GM18505 (cell line): ENCODE measurements around the gene CADM1.

Experiments used
- ATAC-seq: cut with Tn5 transposase; IDR thresholded peaks from one replicate; pipeline ENCODE4 v1.9.1; 2021; ENCODE audit not compliant: unreplicated experiment
- POLR2A ChIP-seq: IDR thresholded peaks from 4 replicates; pipeline ENCODE4 v1.6.1; 2011; ENCODE audit warnings: borderline replicate concordance; ENCODE audit not compliant: insufficient read depth, insufficient read length; ENCODE audit errors: extremely low read depth

CADM1 gene

GRCh38 chr11:115324581-115325432, 179.4 kb downstream of the CADM1 start:
- no peak for TF ChIP-seq POLR2A
- no peak for ATAC-seq

GRCh38 chr11:115322553-115323203, 181.5 kb downstream of the CADM1 start:
- TF ChIP-seq POLR2A = no peak
- ATAC-seq = no peak

- ATAC-seq = no peak
- TF ChIP-seq POLR2A = no peak
Observed at GRCh38 chr11:115321605-115322289, 182.5 kb downstream of the CADM1 start.

GRCh38 chr11:115317277-115318185, 186.7 kb downstream of the CADM1 start:
- no peak for ATAC-seq
- TF ChIP-seq POLR2A = no peak

- no peak for TF ChIP-seq POLR2A
- ATAC-seq = no peak
Observed at GRCh38 chr11:115316696-115317095, 187.5 kb downstream of the CADM1 start.

GRCh38 chr11:115314330-115314920, 189.8 kb downstream of the CADM1 start:
- ATAC-seq = no peak
- TF ChIP-seq POLR2A = no peak

GRCh38 chr11:115313224-115313838, 190.9 kb downstream of the CADM1 start:
- TF ChIP-seq POLR2A = no peak

GRCh38 chr11:115311949-115312348, 192.3 kb downstream of the CADM1 start:
- no peak for TF ChIP-seq POLR2A
- no peak for ATAC-seq

More at GRCh38 chr11:115313224-115313838, 190.9 kb downstream of the CADM1 start:
- no peak for ATAC-seq

GRCh38 chr11:115306689-115307088, 197.5 kb downstream of the CADM1 start:
- ATAC-seq = no peak
- TF ChIP-seq POLR2A = no peak

- TF ChIP-seq POLR2A = no peak
- no peak for ATAC-seq
Observed at GRCh38 chr11:115304774-115305472, 199.3 kb downstream of the CADM1 start.

- TF ChIP-seq POLR2A = no peak
- ATAC-seq = no peak
Observed at GRCh38 chr11:115303929-115304531, 200.2 kb downstream of the CADM1 start.

GRCh38 chr11:115302946-115303703, 201.1 kb downstream of the CADM1 start:
- ATAC-seq = no peak
- TF ChIP-seq POLR2A = no peak
